Neural cell (in vitro differentiated cells): ENCODE results near the gene RPL36A. TPM values are rescaled to one million over a fixed set of nuclear protein-coding genes. Genes with fewer than 3 reads are reported as not detected.

ENCODE experiments used
- H2AFZ ChIP-seq: fragments of 200-600, 300-800 bp; sonication (generic), shearing (Covaris generic); 2 replicates; pipeline ENCODE4 v1.6.0; 2014; ENCODE audit warnings: low read depth, mild to moderate bottlenecking, antibody characterized with exemption, low read length, moderate library complexity
- H3F3A ChIP-seq: fragments of 200-600 bp; shearing (Covaris generic); 2 replicates; pipeline ENCODE4 v1.6.1; 2016; ENCODE audit warnings: mild to moderate bottlenecking, moderate library complexity, mixed read lengths, antibody characterized with exemption, low read length; ENCODE audit not compliant: insufficient read depth, poor library complexity, severe bottlenecking
- H3K27ac ChIP-seq: fragments of 200-600, 300-800 bp; sonication (generic), shearing (Covaris generic); 2 replicates; pipeline ENCODE4 v1.5.1; 2014; ENCODE audit warnings: mild to moderate bottlenecking, low read length, moderate library complexity
- H3K27me3 ChIP-seq: fragments of 300-800, 200-600 bp; sonication (generic), shearing (Covaris generic); 2 replicates; pipeline ENCODE4 v1.6.0; 2014; ENCODE audit warnings: mild to moderate bottlenecking, low read depth, low read length, moderate library complexity; ENCODE audit not compliant: insufficient read depth
- H3K36me3 ChIP-seq: fragments of 300-800, 200-600 bp; sonication (generic), shearing (Covaris generic); 2 replicates; pipeline ENCODE4 v1.5.1; 2014; ENCODE audit warnings: mild to moderate bottlenecking, antibody characterized with exemption, low read length, moderate library complexity; ENCODE audit not compliant: insufficient read depth
- H3K4me2 ChIP-seq: fragments of 300-800, 200-600 bp; sonication (generic), shearing (Covaris generic); 2 replicates; pipeline ENCODE4 v1.6.0; 2014; ENCODE audit warnings: mild to moderate bottlenecking, low read length
- H3K4me3 ChIP-seq: fragments of 300-800, 200-600 bp; sonication (generic), shearing (Covaris generic); 2 replicates; pipeline ENCODE4 v1.5.1; 2014; ENCODE audit warnings: mild to moderate bottlenecking, low read length, moderate library complexity
- H3K79me2 ChIP-seq: fragments of 200-600 bp; shearing (Covaris generic); replicated peaks from 2 replicates; pipeline ENCODE4 v1.6.0; 2014; ENCODE audit warnings: mild to moderate bottlenecking, low read length, moderate library complexity; ENCODE audit not compliant: insufficient read depth
- H3K9ac ChIP-seq: fragments of 300-800, 200-600 bp; sonication (generic), shearing (Covaris generic); 2 replicates; pipeline ENCODE4 v1.6.1; 2016; ENCODE audit warnings: mild to moderate bottlenecking, low read length, mixed read lengths
- H3K9me2 ChIP-seq: fragments of 200-600 bp; shearing (Covaris generic); 2 replicates; pipeline ENCODE4 v1.6.1; 2016; ENCODE audit warnings: mild to moderate bottlenecking, low read length, mixed read lengths; ENCODE audit not compliant: insufficient read depth
- H3K9me3 ChIP-seq: fragments of 200-600, 300-800 bp; sonication (generic), shearing (Covaris generic); 2 replicates; pipeline ENCODE4 v1.6.1; 2016; ENCODE audit warnings: mild to moderate bottlenecking, mixed run types, low read length, moderate library complexity, mixed read lengths
- H4K20me1 ChIP-seq: fragments of 200-600 bp; shearing (Covaris generic); 2 replicates; pipeline ENCODE4 v1.6.1; 2016; ENCODE audit warnings: mild to moderate bottlenecking, mixed run types; ENCODE audit not compliant: insufficient read depth
- CTCF ChIP-seq: fragments of 450-650 bp; IDR thresholded peaks from 2 replicates; pipeline ENCODE4 v1.5.1; 2014; ENCODE audit warnings: antibody characterized with exemption, mild to moderate bottlenecking, moderate library complexity; ENCODE audit not compliant: poor library complexity, severe bottlenecking
- EP300 ChIP-seq: fragments of 450-650 bp; conservative IDR thresholded peaks from 2 replicates; pipeline ENCODE4 v1.6.1; 2014; ENCODE audit warnings: antibody characterized with exemption, mild to moderate bottlenecking, moderate library complexity; ENCODE audit not compliant: poor library complexity, severe bottlenecking
- EZH2 ChIP-seq: fragments of 200-600, 300-800 bp; shearing (Covaris generic), sonication (generic); IDR thresholded peaks from 2 replicates; pipeline ENCODE4 v1.6.1; 2014; ENCODE audit warnings: antibody characterized with exemption, low read length, borderline replicate concordance, mild to moderate bottlenecking; ENCODE audit not compliant: insufficient read depth, poor library complexity, severe bottlenecking
- MXI1 ChIP-seq: fragments of 450-650 bp; conservative IDR thresholded peaks from 2 replicates; pipeline ENCODE4 v1.6.1; 2014; ENCODE audit warnings: antibody characterized with exemption, mild to moderate bottlenecking; ENCODE audit not compliant: poor library complexity, severe bottlenecking
- POLR2AphosphoS5 ChIP-seq: IDR thresholded peaks from 2 replicates; pipeline ENCODE4 v1.6.1; 2012
- RAD21 ChIP-seq: fragments of 450-650 bp; conservative IDR thresholded peaks from 2 replicates; pipeline ENCODE4 v1.6.1; 2014; ENCODE audit warnings: antibody characterized with exemption, mild to moderate bottlenecking, moderate library complexity
- SMC3 ChIP-seq: fragments of 450-650 bp; conservative IDR thresholded peaks from 2 replicates; pipeline ENCODE4 v1.6.1; 2014; ENCODE audit warnings: antibody characterized with exemption, mild to moderate bottlenecking, moderate library complexity; ENCODE audit not compliant: poor library complexity
- TAF1 ChIP-seq: IDR thresholded peaks from 2 replicates; pipeline ENCODE4 v1.6.1; 2012; ENCODE audit warnings: low read depth
- polyA plus RNA-seq: library from polyadenylated mRNA; depleted of rRNA; stranded (reverse); fragments of >200 nt; gene quantifications from 2 replicates; pipeline ENCODE4 v1.2.3, GENCODE V29; 2014
- TF ChIP-seq, protein P1 (sequence below): IDR thresholded peaks from 2 replicates; pipeline ENCODE4 v1.6.1; 2012; ENCODE audit warnings: borderline replicate concordance

Gene RPL36A
- polyA plus RNA-seq, 1 donor from 2014 or later = 1,978 TPM

DNA sequence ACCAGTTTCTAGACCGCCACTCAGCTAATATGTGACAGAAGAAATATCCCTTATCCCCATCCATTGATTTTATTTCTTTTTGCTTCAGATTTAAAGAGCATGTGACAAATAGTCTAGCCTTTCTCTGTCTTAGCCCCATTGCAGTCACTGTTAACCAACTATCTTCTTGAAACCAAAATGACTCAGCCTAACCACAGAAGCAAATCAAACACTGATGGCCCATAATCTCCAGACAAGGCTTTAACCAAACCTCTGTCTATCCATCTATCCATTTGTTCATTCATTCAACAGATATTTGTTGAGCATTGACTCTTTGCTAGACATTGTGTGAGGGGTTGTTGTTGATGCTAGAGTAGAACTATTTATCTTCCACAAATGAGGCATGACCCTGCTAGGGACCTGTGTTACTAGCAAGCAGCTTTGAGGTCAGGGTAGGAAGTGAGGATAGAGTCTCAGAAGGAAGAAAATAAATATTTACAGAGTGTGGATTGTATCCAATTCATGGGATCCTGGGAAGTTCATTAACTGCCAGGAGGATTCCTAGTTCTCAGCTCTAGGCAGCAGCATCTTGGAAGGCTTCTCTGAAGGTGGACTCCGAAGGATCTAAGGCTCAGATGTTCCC is 39.8 kb downstream of the RPL36A start:
- Histone ChIP-seq H3K27me3 (no peaks in the 10 kb centered on the region), H2AFZ (no peak overlapping the region), H3K9me3 (no peaks in the 10 kb centered on the region), H3K9ac (no peak overlapping the region), H3F3A (no peaks in the 10 kb centered on the region), H3K79me2 (no peaks in the 10 kb centered on the region), H3K36me3 (no peaks in the 10 kb centered on the region), H3K27ac (no peak overlapping the region), H4K20me1 (no peaks in the 10 kb centered on the region), H3K9me2 (no peaks in the 10 kb centered on the region), H3K4me2 (no peak overlapping the region), H3K4me3 (no peak overlapping the region)
- TF ChIP-seq RAD21 (no peak), CTCF (no peak), EP300 (no peak), SMC3 (no peak), MXI1 (no peak), POLR2AphosphoS5 (no peak), TAF1 (no peak), EZH2 (no peak)
- TF ChIP-seq, protein P1, sequence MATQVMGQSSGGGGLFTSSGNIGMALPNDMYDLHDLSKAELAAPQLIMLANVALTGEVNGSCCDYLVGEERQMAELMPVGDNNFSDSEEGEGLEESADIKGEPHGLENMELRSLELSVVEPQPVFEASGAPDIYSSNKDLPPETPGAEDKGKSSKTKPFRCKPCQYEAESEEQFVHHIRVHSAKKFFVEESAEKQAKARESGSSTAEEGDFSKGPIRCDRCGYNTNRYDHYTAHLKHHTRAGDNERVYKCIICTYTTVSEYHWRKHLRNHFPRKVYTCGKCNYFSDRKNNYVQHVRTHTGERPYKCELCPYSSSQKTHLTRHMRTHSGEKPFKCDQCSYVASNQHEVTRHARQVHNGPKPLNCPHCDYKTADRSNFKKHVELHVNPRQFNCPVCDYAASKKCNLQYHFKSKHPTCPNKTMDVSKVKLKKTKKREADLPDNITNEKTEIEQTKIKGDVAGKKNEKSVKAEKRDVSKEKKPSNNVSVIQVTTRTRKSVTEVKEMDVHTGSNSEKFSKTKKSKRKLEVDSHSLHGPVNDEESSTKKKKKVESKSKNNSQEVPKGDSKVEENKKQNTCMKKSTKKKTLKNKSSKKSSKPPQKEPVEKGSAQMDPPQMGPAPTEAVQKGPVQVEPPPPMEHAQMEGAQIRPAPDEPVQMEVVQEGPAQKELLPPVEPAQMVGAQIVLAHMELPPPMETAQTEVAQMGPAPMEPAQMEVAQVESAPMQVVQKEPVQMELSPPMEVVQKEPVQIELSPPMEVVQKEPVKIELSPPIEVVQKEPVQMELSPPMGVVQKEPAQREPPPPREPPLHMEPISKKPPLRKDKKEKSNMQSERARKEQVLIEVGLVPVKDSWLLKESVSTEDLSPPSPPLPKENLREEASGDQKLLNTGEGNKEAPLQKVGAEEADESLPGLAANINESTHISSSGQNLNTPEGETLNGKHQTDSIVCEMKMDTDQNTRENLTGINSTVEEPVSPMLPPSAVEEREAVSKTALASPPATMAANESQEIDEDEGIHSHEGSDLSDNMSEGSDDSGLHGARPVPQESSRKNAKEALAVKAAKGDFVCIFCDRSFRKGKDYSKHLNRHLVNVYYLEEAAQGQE = no peak

DNA sequence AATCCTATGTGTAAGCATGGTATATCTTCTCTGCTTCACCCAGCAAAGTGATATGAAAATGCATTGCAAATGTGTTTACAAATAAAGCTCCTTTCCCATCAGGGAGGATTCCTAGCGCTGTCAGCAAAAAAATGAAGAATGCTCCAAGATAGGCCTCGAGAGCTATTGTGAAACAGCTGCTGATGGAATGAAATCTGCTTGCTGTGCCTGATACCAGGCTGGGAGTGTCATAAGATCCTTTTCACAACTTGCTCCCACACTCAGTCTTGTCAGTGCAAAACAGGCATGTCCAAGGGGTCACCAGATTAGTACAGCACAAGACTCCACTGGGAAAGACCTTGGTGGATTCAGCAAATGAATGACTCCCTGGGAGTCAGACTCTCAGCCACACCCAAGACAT is 51.3 kb downstream of the RPL36A start:
- H3K27me3 ChIP-seq = no peaks in the 10 kb centered on the region
- TF ChIP-seq EP300 (no peak), CTCF (no peak), TAF1 (no peak), EZH2 (no peak), RAD21 (no peak), SMC3 (no peak), POLR2AphosphoS5 (no peak), MXI1 (no peak)
- TF ChIP-seq, protein P1 = no peak
- no peaks in the 10 kb centered on the region for H4K20me1 ChIP-seq
- H3K4me2 ChIP-seq = no peak overlapping the region
- H3K9me2 ChIP-seq = no peaks in the 10 kb centered on the region
- no peak overlapping the region for H3K27ac ChIP-seq
- no peak overlapping the region for H3K9ac ChIP-seq
- H3K4me3 ChIP-seq = no peak overlapping the region
- H3F3A ChIP-seq = no peaks in the 10 kb centered on the region
- no peak overlapping the region for H2AFZ ChIP-seq
- H3K36me3 ChIP-seq = no peaks in the 10 kb centered on the region
- H3K79me2 ChIP-seq = no peaks in the 10 kb centered on the region
- no peaks in the 10 kb centered on the region for H3K9me3 ChIP-seq
